OCI-LY7 (cell line): ENCODE data around the gene CSNK1D. TPM values are rescaled to one million over a fixed set of nuclear protein-coding genes. Genes with fewer than 3 reads are reported as not detected.

Experiments used
- BruUV-seq: library from RNA; stranded (reverse); fragments of 400-500 nt; replicated peaks from 2 replicates; lab custom pipeline; 2021; lab: Mats Ljungman, UMichigan
- CTCF ChIA-PET: fragments of 300-600 bp; sonication (Branson Sonifier 250); formaldehyde crosslinking; loops from one replicate; lab custom pipeline; 2022; ENCODE audit warnings: antibody characterized with exemption; ENCODE audit not compliant: unreplicated experiment; lab: Charles Lee
- POLR2A ChIA-PET: fragments of 300-600 bp; sonication (Branson Sonifier 250); formaldehyde crosslinking; loops from one replicate; lab custom pipeline; 2022; ENCODE audit warnings: antibody characterized with exemption; lab: Charles Lee
- DNase-seq: peaks from one replicate; pipeline ENCODE4 v3.0.0-alpha.2; 2015; ENCODE audit warnings: low spot score
- H2AFZ ChIP-seq: fragments of 200-600 bp; sonication (generic), shearing (Covaris generic); 2 replicates; pipeline ENCODE4 v1.6.1; 2014; ENCODE audit warnings: mild to moderate bottlenecking, antibody characterized with exemption, low read length, moderate library complexity
- H3K27ac ChIP-seq: fragments of 200-600 bp; sonication (generic); 2 replicates; pipeline ENCODE4 v1.5.1; 2014; ENCODE audit warnings: mixed run types, low read depth, mild to moderate bottlenecking, moderate library complexity, low read length, inconsistent platforms; ENCODE audit not compliant: poor library complexity, severe bottlenecking
- H3K36me3 ChIP-seq: fragments of 200-600 bp; sonication (generic); 2 replicates; pipeline ENCODE4 v1.6.1; 2014; ENCODE audit warnings: mild to moderate bottlenecking, antibody characterized with exemption, low read length, moderate library complexity, mixed read lengths; ENCODE audit not compliant: insufficient read depth
- H3K4me1 ChIP-seq: fragments of 200-600 bp; sonication (generic); 2 replicates; pipeline ENCODE4 v1.5.1; 2014; ENCODE audit warnings: mild to moderate bottlenecking, low read length; ENCODE audit not compliant: insufficient read depth, poor library complexity, severe bottlenecking
- H3K4me2 ChIP-seq: fragments of 200-600 bp; sonication (generic); 2 replicates; pipeline ENCODE4 v1.6.1; 2014; ENCODE audit warnings: mild to moderate bottlenecking, low read length
- H3K4me3 ChIP-seq: fragments of 200-600 bp; sonication (generic); 2 replicates; pipeline ENCODE4 v1.5.1; 2014; ENCODE audit warnings: mild to moderate bottlenecking, low read depth, low read length; ENCODE audit not compliant: poor library complexity, severe bottlenecking
- H3K79me2 ChIP-seq: fragments of 200-600 bp; sonication (generic); 2 replicates; pipeline ENCODE4 v1.6.1; 2016; ENCODE audit warnings: low read depth, mild to moderate bottlenecking, low read length, moderate library complexity, mixed read lengths; ENCODE audit not compliant: insufficient read depth
- H3K9me2 ChIP-seq: fragments of 200-600 bp; sonication (generic); 2 replicates; pipeline ENCODE4 v1.6.1; 2016; ENCODE audit warnings: mild to moderate bottlenecking, low read length, mixed read lengths; ENCODE audit not compliant: insufficient read depth
- H3K9me3 ChIP-seq: fragments of 200-600 bp; sonication (generic); 2 replicates; pipeline ENCODE4 v1.6.1; 2014; ENCODE audit warnings: mild to moderate bottlenecking, mixed run types, low read length, mixed read lengths
- H4K20me1 ChIP-seq: fragments of 200-600 bp; sonication (generic); 2 replicates; pipeline ENCODE4 v1.6.1; 2014; ENCODE audit warnings: mild to moderate bottlenecking, antibody characterized with exemption, low read length, moderate library complexity, mixed read lengths; ENCODE audit not compliant: insufficient read depth
- EZH2phosphoT487 ChIP-seq: fragments of 200-600 bp; sonication (generic); IDR thresholded peaks from 2 replicates; pipeline ENCODE4 v1.6.1; 2018; ENCODE audit warnings: low read depth, borderline replicate concordance, mild to moderate bottlenecking, mixed run types, antibody characterized with exemption, low read length, moderate library complexity, mixed read lengths
- intact Hi-C: fragments of 100-400 bp; cut with micrococcal nuclease; formaldehyde crosslinking; loops from one replicate; pipeline ENCODE4 v1.10.0; 2022; ENCODE audit not compliant: unreplicated experiment
- total RNA-seq, 2 experiments: library from RNA; depleted of rRNA in 1 of 2; stranded (reverse); fragments of >200 nt in 1 of 2; shearing (Covaris generic) in 1 of 2; gene quantifications; 2 replicates each; pipeline ENCODE4 v1.2.3, GENCODE V29; 2014 to 2022
- TF ChIP-seq, protein P1 (sequence below): fragments of 200-600 bp; sonication (generic); conservative IDR thresholded peaks from 2 replicates; pipeline ENCODE4 v1.5.1; 2014; ENCODE audit warnings: mild to moderate bottlenecking, antibody characterized with exemption, low read length, moderate library complexity, mixed read lengths

Gene CSNK1D
- total RNA-seq, 2 experiments from 2014 or later = 53.0 to 181 TPM

DNA sequence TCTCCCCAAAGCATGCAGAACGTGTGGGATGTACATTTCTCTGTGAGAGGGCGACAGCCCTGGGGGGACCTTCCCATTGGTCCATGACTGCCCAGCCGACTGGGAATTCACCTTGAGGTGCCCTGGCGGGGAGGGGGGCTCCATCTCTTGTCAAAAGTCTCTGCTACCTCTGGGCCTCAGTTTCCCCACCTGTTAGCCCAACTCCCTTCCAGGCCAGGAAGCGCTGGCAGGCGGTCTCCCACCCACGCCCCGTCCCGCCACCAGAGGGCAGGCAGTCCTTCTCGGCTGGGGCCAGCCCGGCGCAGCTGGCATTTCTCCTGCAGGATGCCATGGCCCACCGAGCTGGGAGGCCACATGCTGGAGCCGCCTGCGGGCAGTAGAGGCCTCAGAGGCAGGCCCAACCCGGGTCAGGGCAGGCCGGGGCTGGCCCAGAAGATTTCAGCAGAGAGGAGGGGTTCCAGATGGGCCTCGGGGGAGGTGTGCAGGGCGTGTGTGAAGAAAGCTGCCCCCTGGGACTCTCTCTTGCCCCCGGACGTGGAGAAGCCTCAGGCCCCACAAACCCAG, 27.3 kb upstream of the CSNK1D start:
- ChIA-PET POLR2A (interaction anchor here (0.6 to 1.6 kb wide), 3 partner anchors 34 to 50 kb away, joined by 3 to 8 read pairs (median 5); no protein-coding TSS in a partner anchor), CTCF (interaction anchor here (0.7 kb wide), 1 partner anchor 159 kb away, joined by 3 read pairs; no protein-coding TSS in a partner anchor)
- intact Hi-C loops = loop anchor here (1.0 kb wide), 1 partner anchor 50 kb away; no protein-coding TSS in a partner anchor
- no peaks in the 10 kb centered on the region for H3K36me3 ChIP-seq
- TF ChIP-seq, protein P1, sequence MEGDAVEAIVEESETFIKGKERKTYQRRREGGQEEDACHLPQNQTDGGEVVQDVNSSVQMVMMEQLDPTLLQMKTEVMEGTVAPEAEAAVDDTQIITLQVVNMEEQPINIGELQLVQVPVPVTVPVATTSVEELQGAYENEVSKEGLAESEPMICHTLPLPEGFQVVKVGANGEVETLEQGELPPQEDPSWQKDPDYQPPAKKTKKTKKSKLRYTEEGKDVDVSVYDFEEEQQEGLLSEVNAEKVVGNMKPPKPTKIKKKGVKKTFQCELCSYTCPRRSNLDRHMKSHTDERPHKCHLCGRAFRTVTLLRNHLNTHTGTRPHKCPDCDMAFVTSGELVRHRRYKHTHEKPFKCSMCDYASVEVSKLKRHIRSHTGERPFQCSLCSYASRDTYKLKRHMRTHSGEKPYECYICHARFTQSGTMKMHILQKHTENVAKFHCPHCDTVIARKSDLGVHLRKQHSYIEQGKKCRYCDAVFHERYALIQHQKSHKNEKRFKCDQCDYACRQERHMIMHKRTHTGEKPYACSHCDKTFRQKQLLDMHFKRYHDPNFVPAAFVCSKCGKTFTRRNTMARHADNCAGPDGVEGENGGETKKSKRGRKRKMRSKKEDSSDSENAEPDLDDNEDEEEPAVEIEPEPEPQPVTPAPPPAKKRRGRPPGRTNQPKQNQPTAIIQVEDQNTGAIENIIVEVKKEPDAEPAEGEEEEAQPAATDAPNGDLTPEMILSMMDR = peak; percentile 91
- TF ChIP-seq EZH2phosphoT487 = no peak
- H3K27ac ChIP-seq = no peak overlapping the region
- H4K20me1 ChIP-seq = no peaks in the 10 kb centered on the region
- no peak overlapping the region for H2AFZ ChIP-seq
- BruUV-seq = no TSS peak
- H3K4me1 ChIP-seq = peaks cover 37% of the 10 kb centered on the region
- H3K9me2 ChIP-seq = no peaks in the 10 kb centered on the region
- H3K79me2 ChIP-seq = no peaks in the 10 kb centered on the region
- H3K4me3 ChIP-seq = no peak overlapping the region
- H3K4me2 ChIP-seq = peak overlapping the region; percentile 24; the same call in 1 of the 2 replicates
- peak; percentile 79 for DNase-seq
- H3K9me3 ChIP-seq = no peaks in the 10 kb centered on the region

DNA sequence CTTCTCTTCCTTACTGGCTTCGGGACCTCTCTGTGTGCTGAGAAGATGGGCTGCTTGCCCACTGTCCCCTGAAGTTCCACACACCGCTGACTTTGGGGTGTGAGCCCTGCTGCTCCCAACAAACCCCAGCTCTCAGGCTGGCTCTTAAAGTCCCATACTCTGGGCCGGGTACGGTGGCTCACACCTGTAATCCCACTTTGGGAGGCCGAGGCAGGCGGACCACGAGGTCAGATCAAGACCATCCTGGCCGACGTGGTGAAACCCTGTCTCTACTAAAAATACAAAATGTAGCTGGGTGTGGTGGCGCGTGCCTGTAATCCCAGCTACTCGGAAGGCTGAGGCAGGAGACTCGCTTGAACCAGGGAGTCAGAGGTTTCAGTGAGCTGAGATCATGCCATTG, 26.7 kb upstream of the CSNK1D start:
- no peaks in the 10 kb centered on the region for H3K79me2 ChIP-seq
- no peak overlapping the region for H3K27ac ChIP-seq
- no TSS peak for BruUV-seq
- no peaks in the 10 kb centered on the region for H3K9me3 ChIP-seq
- intact Hi-C loops = loop anchor here (1.0 kb wide), 1 partner anchor 50 kb away; no protein-coding TSS in a partner anchor
- H3K4me1 ChIP-seq = peaks cover 37% of the 10 kb centered on the region
- no peak overlapping the region for H2AFZ ChIP-seq
- ChIA-PET POLR2A (interaction anchor here (0.6 to 1.6 kb wide), 2 partner anchors 34 to 50 kb away, joined by 5 to 8 read pairs; no protein-coding TSS in a partner anchor), CTCF (interaction anchor here (0.7 kb wide), 1 partner anchor 159 kb away, joined by 3 read pairs; no protein-coding TSS in a partner anchor)
- no peak for DNase-seq
- H4K20me1 ChIP-seq = no peaks in the 10 kb centered on the region
- TF ChIP-seq EZH2phosphoT487 = no peak
- TF ChIP-seq, protein P1 = no peak
- H3K36me3 ChIP-seq = no peaks in the 10 kb centered on the region
- no peak overlapping the region for H3K4me2 ChIP-seq
- no peak overlapping the region for H3K4me3 ChIP-seq
- no peaks in the 10 kb centered on the region for H3K9me2 ChIP-seq

DNA sequence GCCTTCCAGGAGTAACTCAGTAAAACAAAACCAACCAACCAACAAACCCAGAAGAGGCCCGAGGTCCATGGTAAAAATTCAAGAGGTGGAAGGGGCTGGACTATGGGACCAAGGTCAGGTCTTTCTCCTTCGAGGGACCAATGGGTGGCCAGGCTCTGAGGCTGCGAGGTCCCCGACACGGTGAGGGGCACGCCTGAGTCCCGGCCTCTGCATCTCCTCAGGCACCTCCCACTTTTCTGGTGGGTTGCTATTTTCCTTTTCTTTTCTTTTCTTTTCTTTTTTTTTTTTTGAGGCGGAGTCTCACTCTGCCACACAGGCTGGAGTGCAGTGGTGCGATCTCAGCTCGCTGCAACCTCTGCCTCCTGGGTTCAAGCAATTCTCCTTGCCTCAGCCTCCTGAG, 26.0 kb upstream of the CSNK1D start:
- no peaks in the 10 kb centered on the region for H3K9me2 ChIP-seq
- intact Hi-C loops = loop anchor here (10.0 kb wide), 2 partner anchors 195 to 255 kb away; no protein-coding TSS in a partner anchor
- H3K79me2 ChIP-seq = no peaks in the 10 kb centered on the region
- H3K4me3 ChIP-seq = no peak overlapping the region
- TF ChIP-seq EZH2phosphoT487 = no peak
- TF ChIP-seq, protein P1 = no peak
- POLR2A ChIA-PET = interaction anchor here (1.6 kb wide), 1 partner anchor 51 kb away, joined by 8 read pairs; no protein-coding TSS in a partner anchor
- DNase-seq = no peak
- H3K9me3 ChIP-seq = no peaks in the 10 kb centered on the region
- no peak overlapping the region for H2AFZ ChIP-seq
- no peak overlapping the region for H3K4me2 ChIP-seq
- no peaks in the 10 kb centered on the region for H4K20me1 ChIP-seq
- no peaks in the 10 kb centered on the region for H3K36me3 ChIP-seq
- H3K27ac ChIP-seq = no peak overlapping the region
- peaks cover 37% of the 10 kb centered on the region for H3K4me1 ChIP-seq
- no TSS peak for BruUV-seq
- CTCF ChIA-PET = no interaction called here
